Measurements from ENCODE around the gene RNF130.

- TF ChIP-seq, protein P1, sequence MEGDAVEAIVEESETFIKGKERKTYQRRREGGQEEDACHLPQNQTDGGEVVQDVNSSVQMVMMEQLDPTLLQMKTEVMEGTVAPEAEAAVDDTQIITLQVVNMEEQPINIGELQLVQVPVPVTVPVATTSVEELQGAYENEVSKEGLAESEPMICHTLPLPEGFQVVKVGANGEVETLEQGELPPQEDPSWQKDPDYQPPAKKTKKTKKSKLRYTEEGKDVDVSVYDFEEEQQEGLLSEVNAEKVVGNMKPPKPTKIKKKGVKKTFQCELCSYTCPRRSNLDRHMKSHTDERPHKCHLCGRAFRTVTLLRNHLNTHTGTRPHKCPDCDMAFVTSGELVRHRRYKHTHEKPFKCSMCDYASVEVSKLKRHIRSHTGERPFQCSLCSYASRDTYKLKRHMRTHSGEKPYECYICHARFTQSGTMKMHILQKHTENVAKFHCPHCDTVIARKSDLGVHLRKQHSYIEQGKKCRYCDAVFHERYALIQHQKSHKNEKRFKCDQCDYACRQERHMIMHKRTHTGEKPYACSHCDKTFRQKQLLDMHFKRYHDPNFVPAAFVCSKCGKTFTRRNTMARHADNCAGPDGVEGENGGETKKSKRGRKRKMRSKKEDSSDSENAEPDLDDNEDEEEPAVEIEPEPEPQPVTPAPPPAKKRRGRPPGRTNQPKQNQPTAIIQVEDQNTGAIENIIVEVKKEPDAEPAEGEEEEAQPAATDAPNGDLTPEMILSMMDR (IDR thresholded peaks at IDR 0.05): no peak
- no peak for TF ChIP-seq POLR2A (IDR thresholded peaks at IDR 0.05)
These were observed 45.6 kb upstream of the RNF130 start for GRCh38 chr5:180117000-180117725.
